HG03439 (cell line): ENCODE data around the gene EVL.

Experiments used
- ATAC-seq: cut with Tn5 transposase; IDR thresholded peaks from one replicate; pipeline ENCODE4 v1.9.1; 2021; ENCODE audit warnings: mild to moderate bottlenecking, moderate library complexity; ENCODE audit not compliant: unreplicated experiment

EVL gene

DNA sequence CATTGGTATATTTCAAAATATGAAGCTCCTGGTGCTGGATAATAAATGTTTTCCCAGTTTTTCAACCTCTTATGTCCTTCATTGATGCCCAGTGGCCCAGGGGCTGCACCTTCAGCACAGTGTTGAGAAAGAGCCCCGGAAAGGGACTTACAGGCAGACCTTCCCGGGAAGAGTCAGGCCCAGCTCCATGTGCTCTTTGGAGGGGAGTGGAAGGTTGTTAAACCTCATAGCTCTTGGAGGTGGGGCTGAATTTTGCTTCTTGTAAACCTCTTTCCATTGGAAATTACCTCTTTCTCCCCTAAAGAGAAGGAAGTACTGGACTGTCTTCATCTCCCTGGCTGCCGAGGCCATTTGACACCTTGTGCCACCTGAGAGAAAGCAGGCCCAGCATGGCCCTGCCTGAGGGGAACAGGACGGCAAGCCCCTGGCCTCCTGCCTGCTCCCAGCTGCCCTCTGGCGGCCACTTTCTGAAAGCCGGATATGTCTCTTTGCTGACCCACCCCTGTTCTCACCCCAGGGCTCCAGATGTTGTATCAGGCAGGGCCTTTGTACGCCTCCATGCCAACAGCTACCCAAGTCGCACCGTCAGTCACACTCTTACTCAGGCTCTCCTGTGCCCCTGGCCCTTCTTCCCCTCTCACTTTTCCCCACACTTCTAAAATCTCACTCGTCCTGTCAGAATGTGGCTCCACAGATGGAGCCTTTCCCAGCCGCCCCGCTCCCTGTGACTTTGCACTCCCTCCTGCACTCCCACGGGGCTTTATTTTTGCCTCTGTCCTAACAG lies 43.0 kb downstream of the EVL start:
- peak; percentile 73 for ATAC-seq

DNA sequence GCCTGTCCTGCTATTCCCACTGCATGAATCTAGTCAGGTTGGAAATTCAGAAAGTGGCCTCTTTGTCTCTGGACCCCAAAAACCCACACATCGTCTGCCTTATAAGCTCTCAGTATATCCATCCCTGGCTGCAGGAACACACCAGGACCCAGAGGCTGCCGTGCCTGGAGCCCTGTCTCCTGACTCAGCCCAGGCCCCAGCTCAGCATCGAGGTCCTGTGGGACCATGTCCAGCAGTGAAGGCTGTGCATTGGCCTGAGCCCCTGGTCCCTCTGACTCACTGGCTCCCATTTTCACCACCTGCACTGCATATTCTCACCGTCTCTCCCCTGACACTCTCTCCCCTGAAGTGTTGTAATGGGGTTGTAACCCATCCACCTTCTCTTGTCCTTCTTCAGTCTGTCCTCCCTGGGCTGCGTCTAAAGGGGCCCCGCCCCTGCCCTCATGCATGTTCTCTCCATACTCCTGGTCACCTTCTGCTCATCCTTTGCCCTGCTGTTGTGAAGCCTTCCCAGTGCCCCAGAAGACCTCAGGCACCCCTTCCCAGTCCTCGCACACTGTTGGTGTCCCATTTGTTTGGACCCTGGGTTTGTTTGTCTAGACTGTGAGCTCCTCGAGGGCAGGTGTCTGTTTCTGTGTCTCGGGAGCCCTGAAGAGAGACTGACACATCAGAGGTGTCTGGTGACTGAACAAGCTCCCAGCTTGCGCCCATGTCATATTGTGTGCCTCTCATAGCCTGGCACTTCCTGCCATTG lies 43.8 kb downstream of the EVL start:
- no peak for ATAC-seq

GRCh38 chr14:100109594-100109955 lies 44.4 kb downstream of the EVL start:
- ATAC-seq, result no peak

GRCh38 chr14:100110816-100111215 lies 45.6 kb downstream of the EVL start:
- no peak for ATAC-seq

DNA sequence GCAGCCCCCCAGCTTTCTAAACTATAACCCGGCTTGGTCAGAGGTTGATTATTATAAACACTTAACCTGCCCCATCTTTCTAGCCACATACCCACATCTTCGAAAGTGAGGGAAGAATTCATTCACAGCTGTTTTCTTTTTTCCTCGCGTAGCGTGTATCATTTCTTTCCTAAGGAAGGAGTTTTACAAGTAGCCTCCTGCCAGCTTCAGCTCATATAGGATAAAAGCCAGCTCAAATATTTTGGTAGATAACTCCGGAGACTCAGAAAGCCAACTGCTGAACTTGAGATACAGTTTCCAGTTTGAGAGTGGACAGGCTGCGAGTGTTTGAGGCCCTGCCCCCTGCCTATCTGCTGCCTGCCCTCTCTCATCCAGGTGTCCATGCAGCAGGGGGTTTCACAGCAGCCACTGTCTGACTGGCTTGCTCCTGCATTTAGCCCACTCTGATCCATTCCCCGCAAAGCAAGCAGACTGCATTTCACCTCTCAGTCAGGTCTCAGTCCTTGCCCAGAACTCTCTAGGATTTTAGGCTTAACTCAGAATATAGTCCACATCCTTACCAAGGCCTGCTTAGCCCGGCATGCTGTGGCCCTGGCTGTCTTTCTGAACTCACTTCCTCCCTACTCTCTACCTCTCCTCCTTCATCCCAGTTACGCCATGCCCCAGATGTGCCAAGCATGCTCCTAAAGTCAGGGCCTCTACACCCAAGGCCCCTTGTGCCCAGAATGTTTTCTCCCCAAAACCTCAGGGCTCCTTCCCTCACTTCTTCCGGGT lies 46.9 kb downstream of the EVL start:
- no peak for ATAC-seq

- no peak for ATAC-seq
These were observed 49.0 kb downstream of the EVL start for GRCh38 chr14:100114109-100114765.

DNA sequence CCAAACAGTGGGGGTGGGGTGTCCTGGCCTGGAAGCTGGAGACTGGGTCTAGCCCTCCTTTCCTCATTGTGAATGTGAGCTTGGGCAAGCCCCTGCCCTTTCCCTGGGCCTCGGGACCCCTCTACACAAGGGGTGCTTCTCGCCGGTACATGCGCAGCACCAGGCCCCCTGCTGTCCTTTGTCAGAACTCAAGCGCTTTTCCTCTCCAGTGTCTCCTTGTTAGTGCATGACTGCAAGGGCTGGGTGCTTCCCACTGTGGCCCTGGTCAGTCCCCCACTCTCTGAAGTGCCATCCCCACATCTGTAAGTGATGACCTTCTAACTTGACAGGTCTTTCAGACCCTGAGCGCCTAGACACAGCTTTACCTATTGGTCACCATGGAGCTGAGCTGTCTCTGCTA lies 50.0 kb downstream of the EVL start:
- ATAC-seq, result no peak

DNA sequence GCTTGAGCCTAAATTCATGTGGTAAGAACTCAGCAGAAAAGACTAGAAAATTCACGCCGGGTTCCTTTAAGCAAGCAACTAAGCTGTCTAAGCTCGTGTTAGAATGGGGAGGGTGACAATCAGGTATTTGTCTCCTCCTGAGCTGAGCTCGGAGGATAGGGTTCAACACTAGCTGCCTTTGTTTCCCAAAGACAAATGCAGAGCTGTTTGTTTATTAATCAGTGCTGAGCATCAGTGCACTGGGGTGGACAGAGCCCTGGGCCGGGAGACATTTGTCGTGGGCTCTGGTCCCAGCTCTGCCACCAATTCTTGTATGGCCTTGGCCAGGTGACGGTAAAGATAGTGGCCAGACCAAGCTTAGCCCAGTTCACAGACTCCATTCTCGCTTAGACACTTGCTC lies 50.5 kb downstream of the EVL start:
- ATAC-seq, result no peak

GRCh38 chr14:100116134-100116533 lies 50.9 kb downstream of the EVL start:
- no peak for ATAC-seq

- ATAC-seq, result no peak
These were observed 51.8 kb downstream of the EVL start for GRCh38 chr14:100117026-100117425.

DNA sequence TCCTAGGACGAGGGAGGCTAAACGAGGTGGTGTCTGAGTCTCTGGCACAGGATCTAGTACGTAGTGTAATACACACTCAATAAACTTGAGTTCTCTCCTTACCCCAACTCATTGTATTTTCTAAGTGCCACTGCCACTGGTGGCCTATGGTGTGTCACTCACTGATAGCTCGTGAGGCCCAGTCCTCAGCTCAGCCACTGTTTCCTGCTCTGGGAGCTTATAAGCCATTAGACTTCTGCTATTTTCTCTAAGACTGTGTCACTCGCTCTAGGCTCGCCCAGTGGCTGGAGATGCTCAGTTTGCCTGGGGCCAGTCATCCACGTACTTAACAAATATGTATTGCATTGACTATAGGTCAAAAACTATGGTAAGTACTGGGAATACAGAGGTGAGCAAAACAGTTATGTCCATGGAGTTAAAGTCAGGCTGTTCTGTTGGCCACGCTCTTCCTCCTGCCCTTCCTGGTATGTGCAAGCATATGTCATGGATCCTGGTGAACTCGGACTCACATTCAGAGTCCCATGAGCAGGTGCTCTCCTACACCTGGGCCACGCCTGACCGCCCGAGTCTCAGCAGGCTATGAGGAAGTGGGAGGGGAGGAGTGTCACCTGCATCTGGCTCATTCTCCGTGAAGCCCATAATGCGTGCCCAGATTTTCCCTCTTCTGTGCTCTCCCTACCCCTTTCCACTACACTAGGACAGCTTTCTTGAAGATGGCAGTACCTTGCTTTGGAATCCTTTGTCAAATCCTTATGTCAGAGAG lies 52.6 kb downstream of the EVL start:
- ATAC-seq, result no peak

GRCh38 chr14:100118396-100119011 lies 53.3 kb downstream of the EVL start:
- no peak for ATAC-seq

GRCh38 chr14:100119251-100119650 lies 54.0 kb downstream of the EVL start:
- ATAC-seq, result no peak

DNA sequence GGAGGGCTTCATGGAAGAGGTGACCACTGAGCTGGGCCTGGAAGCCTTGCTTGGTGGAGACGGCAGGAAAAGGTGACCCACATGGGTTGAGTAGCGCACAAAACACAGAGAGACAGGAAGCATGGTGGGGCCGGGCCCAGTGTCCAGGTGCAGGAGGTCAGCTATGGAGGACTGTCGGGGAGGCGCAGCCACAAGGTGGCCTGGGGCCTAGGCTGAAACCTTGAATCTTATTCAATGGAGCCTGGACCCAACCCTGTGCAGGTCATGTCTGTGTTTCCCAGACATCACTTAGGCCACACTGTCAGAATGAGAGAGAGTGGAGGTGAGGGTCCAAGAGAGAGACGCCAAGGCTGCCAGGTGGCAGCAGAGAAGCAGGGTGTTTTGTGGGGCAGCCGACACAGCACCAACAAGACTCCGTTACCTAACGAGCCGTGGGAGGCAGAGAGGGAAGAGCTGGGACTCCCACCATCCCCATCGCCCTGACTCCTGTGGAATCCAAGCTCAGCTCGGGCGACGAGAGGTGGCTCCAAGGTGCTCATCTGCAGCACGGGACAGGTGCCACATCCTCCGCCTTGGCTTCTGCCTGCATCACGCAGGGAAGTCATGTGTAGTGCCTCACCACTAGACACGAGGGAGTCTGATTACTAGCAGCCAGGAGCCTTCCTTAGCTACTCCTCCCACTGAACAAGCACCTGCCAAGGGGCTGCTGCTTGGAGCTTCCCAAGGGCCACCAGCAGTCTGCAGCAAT lies 55.5 kb downstream of the EVL start:
- ATAC-seq, result no peak

DNA sequence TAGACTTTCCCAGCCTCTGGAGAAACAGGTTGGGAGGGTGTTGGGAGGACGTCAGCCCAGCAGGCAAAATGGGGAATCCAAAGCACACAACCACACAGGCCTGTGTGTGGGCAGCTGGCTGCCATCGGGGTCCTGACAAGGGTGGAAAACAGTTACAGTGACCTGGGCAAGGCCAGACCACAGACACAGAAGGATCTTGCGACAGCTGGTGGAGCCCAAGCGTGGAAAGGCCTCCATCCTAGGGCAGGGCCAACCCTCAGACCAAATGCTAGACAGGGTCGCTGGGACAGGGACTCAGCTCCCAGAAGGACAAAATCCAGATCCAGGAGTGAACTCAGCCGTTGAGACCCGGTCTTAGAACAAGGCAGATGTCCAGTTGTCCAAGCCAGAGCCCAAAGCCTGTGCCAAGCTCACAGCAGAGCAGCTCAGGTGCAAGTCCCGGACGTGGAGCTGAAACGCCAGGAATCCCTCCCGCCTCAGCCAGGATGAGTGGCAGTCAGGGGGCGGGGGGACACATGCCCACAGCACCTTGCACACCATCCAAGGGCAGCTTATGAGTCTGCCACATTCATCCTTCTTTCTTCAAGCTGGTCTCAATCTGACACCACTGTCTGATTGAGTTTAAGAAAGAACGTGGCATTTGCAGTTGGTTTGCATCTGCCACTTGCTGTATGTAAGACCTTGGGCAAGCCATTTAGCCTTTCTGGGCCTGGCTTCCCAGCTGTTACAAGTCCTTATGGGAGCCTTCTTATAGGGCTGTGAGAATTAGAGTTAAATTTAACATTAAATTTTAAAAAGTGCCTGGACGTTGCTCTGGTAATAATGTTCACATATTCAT lies 56.6 kb downstream of the EVL start:
- no peak for ATAC-seq

DNA sequence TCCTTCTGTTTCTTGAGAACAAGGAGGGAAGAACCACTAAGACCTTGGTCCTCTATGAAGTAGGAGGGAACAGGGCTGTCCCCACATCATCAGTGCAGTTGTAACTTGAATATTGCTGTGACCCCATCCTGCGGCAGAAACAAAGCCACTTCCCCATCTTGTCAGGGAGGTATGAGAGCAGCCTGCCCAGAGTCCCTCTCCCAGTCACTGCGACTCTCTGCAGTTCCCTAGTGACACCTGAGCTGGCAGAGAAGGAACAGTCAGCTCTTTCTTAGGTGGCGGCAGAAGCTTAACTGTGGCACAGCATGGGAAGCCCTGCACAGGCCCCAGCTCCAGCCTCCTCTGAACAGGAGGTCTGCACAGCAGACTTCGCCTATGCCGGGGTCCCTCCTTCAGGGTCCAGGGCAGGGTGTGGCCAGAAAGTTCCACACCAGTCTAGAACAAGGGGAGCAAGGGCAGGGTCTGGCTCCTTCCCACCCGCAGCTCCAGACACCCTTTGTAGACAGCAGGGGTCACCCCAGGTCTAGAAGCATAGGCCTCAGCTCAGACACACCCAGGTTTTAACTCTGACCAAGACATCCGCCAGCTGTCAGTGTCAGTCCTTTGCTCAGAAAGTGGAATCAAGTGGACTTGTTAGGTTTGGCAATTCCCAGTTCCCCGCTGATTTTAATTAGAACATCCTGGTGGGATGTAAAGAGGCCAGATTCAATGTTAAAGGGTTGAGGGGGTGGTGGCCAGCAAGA lies 57.4 kb downstream of the EVL start:
- no peak for ATAC-seq

GRCh38 chr14:100123618-100124017 lies 58.4 kb downstream of the EVL start:
- no peak for ATAC-seq
